ENCODE results near the gene ARHGEF18. TPM values are rescaled to one million over a fixed set of nuclear protein-coding genes. Genes with fewer than 3 reads are reported as not detected.
A peak's percentile ranks its signal among the peaks of the same experiment; 100 is the strongest.

The ARHGEF18 gene
- total RNA-seq, 1 donor from 2014 or later: 47.8 TPM

DNA sequence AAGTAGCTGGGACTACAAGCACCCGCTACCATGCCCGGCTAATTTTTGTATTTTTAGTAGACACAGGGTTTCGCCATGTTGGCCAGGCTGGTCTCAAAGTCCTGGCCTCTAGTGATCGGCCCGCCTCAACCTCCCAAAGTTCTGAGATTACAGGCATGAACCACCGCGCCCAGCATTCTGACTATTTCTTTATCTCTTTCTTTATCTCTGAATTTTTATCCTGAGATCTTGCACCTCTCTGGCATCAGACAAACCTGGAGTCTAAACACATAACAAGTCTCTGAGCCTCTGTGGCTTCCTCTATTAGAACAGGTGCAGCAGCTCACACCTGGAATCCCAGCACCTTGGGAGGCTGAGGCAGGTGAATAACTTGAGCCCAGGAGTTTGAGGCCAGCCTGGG, 28.5 kb downstream of the ARHGEF18 start:
- H3K9me3 Mint-ChIP-seq: no peaks in the 10 kb centered on the region

DNA sequence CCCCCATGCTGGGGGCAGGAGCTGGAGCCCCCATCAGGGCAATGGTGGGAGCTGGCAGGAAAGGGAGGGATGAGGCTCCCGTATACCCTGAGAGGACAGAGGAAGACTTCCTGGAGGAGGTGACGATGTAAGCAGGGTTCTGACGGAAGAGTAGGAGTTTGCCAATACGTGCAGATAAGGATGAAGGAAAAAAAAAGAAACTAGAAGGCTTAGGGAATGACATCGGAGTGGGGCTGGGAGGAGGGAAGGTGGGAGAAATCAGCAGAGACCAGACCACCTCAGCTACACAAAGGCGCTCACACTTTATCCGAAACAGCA, 32.3 kb downstream of the ARHGEF18 start:
- H3K4me1 Mint-ChIP-seq: peaks cover 5% of the 10 kb centered on the region
- no peaks in the 10 kb centered on the region for H3K9me3 Mint-ChIP-seq
- H3K4me3 Mint-ChIP-seq: no peak overlapping the region
- TF ChIP-seq CTCF (IDR thresholded peaks at IDR 0.05; ENCODE audit: unreplicated experiment): no peak
- no peak overlapping the region for H3K27ac Mint-ChIP-seq
- no peaks in the 10 kb centered on the region for H3K36me3 Mint-ChIP-seq
- no peaks in the 10 kb centered on the region for H3K27me3 Mint-ChIP-seq (ENCODE audit: low read depth)
- DNase-seq (ENCODE audit: low spot score in 2 of 2, unreplicated experiment in 2 of 2): no peak

More for the DNA sequence above, 28.5 kb downstream of the ARHGEF18 start:
- H3K36me3 Mint-ChIP-seq: peaks cover under 1% of the 10 kb centered on the region
- H3K4me3 Mint-ChIP-seq: no peak overlapping the region
- no peak overlapping the region for H3K27ac Mint-ChIP-seq
- DNase-seq (ENCODE audit: low spot score in 2 of 2, unreplicated experiment in 2 of 2): no peak
- peaks cover 5% of the 10 kb centered on the region for H3K4me1 Mint-ChIP-seq
- H3K27me3 Mint-ChIP-seq (ENCODE audit: low read depth): no peaks in the 10 kb centered on the region
- TF ChIP-seq CTCF (IDR thresholded peaks at IDR 0.05; ENCODE audit: unreplicated experiment): no peak

GRCh38 chr19:7382694-7383093, 34.0 kb downstream of the ARHGEF18 start:
- DNase-seq (ENCODE audit: low spot score in 2 of 2, unreplicated experiment in 2 of 2): no peak
- Mint-ChIP-seq H3K36me3 (no peaks in the 10 kb centered on the region), H3K9me3 (no peaks in the 10 kb centered on the region), H3K27me3 (ENCODE audit: low read depth) (no peaks in the 10 kb centered on the region), H3K4me1 (peaks cover 7% of the 10 kb centered on the region), H3K27ac (no peak overlapping the region), H3K4me3 (no peak overlapping the region)
- no peak for TF ChIP-seq CTCF (IDR thresholded peaks at IDR 0.05; ENCODE audit: unreplicated experiment)

GRCh38 chr19:7383284-7383683, 34.5 kb downstream of the ARHGEF18 start:
- no peaks in the 10 kb centered on the region for H3K9me3 Mint-ChIP-seq
- no peak for TF ChIP-seq CTCF (IDR thresholded peaks at IDR 0.05; ENCODE audit: unreplicated experiment)
- H3K36me3 Mint-ChIP-seq: no peaks in the 10 kb centered on the region
- no peak overlapping the region for H3K4me3 Mint-ChIP-seq
- H3K27me3 Mint-ChIP-seq (ENCODE audit: low read depth): no peaks in the 10 kb centered on the region
- DNase-seq (ENCODE audit: low spot score in 2 of 2, unreplicated experiment in 2 of 2): no peak
- peaks cover 7% of the 10 kb centered on the region for H3K4me1 Mint-ChIP-seq
- H3K27ac Mint-ChIP-seq: no peak overlapping the region

GRCh38 chr19:7385062-7385461, 36.3 kb downstream of the ARHGEF18 start:
- DNase-seq (ENCODE audit: low spot score in 2 of 2, unreplicated experiment in 2 of 2): no peak
- H3K27me3 Mint-ChIP-seq (ENCODE audit: low read depth): no peaks in the 10 kb centered on the region
- peaks cover 7% of the 10 kb centered on the region for H3K4me1 Mint-ChIP-seq
- H3K9me3 Mint-ChIP-seq: no peaks in the 10 kb centered on the region
- H3K36me3 Mint-ChIP-seq: no peaks in the 10 kb centered on the region
- no peak overlapping the region for H3K4me3 Mint-ChIP-seq
- no peak overlapping the region for H3K27ac Mint-ChIP-seq
- no peak for TF ChIP-seq CTCF (IDR thresholded peaks at IDR 0.05; ENCODE audit: unreplicated experiment)

GRCh38 chr19:7386308-7386707, 37.6 kb downstream of the ARHGEF18 start:
- Mint-ChIP-seq H3K4me3 (no peak overlapping the region), H3K27ac (peak overlapping the region; percentile 62), H3K4me1 (peaks cover 8% of the 10 kb centered on the region), H3K9me3 (no peaks in the 10 kb centered on the region), H3K36me3 (peaks cover 2% of the 10 kb centered on the region), H3K27me3 (ENCODE audit: low read depth) (no peaks in the 10 kb centered on the region)
- DNase-seq (ENCODE audit: low spot score in 2 of 2, unreplicated experiment in 2 of 2): no peak
- TF ChIP-seq CTCF (IDR thresholded peaks at IDR 0.05; ENCODE audit: unreplicated experiment): no peak
